ENCODE data around the gene IQSEC3.

Gene IQSEC3

GRCh38 chr12:169528-170370, 103.2 kb downstream of the IQSEC3 start:
- DNase-seq (ENCODE audit: low read depth in 1 of 2, low spot score in 1 of 2): no peak
- in situ Hi-C loops (cut with HindIII; ENCODE audit: low pct_unique_long_range_greater_than_20kb, low sequenced_read_pairs): no loop called here
- TF ChIP-seq JUND (IDR thresholded peaks at IDR 0.05; ENCODE audit: low read depth): no peak

GRCh38 chr12:170371-171225, 104.0 kb downstream of the IQSEC3 start:
- no peak for TF ChIP-seq JUND (IDR thresholded peaks at IDR 0.05; ENCODE audit: low read depth)
- DNase-seq (ENCODE audit: low read depth in 1 of 2, low spot score in 1 of 2): no peak
- in situ Hi-C loops (cut with HindIII; ENCODE audit: low pct_unique_long_range_greater_than_20kb, low sequenced_read_pairs): no loop called here

GRCh38 chr12:171276-171675, 104.7 kb downstream of the IQSEC3 start:
- in situ Hi-C loops (cut with HindIII; ENCODE audit: low pct_unique_long_range_greater_than_20kb, low sequenced_read_pairs): no loop called here
- TF ChIP-seq JUND (IDR thresholded peaks at IDR 0.05; ENCODE audit: low read depth): no peak
- no peak for DNase-seq (ENCODE audit: low read depth in 1 of 2, low spot score in 1 of 2)

GRCh38 chr12:171743-172676, 105.4 kb downstream of the IQSEC3 start:
- in situ Hi-C loops (cut with HindIII; ENCODE audit: low pct_unique_long_range_greater_than_20kb, low sequenced_read_pairs): no loop called here
- DNase-seq (ENCODE audit: low read depth in 1 of 2, low spot score in 1 of 2): no peak
- no peak for TF ChIP-seq JUND (IDR thresholded peaks at IDR 0.05; ENCODE audit: low read depth)

- no peak for TF ChIP-seq JUND (IDR thresholded peaks at IDR 0.05; ENCODE audit: low read depth)
- no peak for DNase-seq (ENCODE audit: low read depth in 1 of 2, low spot score in 1 of 2)
- in situ Hi-C loops (cut with HindIII; ENCODE audit: low pct_unique_long_range_greater_than_20kb, low sequenced_read_pairs): no loop called here
Measured at GRCh38 chr12:172732-173161, 106.2 kb downstream of the IQSEC3 start.

GRCh38 chr12:174124-174523, 107.6 kb downstream of the IQSEC3 start:
- no peak for TF ChIP-seq JUND (IDR thresholded peaks at IDR 0.05; ENCODE audit: low read depth)
- no peak for DNase-seq (ENCODE audit: low read depth in 1 of 2, low spot score in 1 of 2)
- in situ Hi-C loops (cut with HindIII; ENCODE audit: low pct_unique_long_range_greater_than_20kb, low sequenced_read_pairs): no loop called here

GRCh38 chr12:174596-174995, 108.0 kb downstream of the IQSEC3 start:
- TF ChIP-seq JUND (IDR thresholded peaks at IDR 0.05; ENCODE audit: low read depth): no peak
- in situ Hi-C loops (cut with HindIII; ENCODE audit: low pct_unique_long_range_greater_than_20kb, low sequenced_read_pairs): no loop called here
- DNase-seq (ENCODE audit: low read depth in 1 of 2, low spot score in 1 of 2): no peak

GRCh38 chr12:175250-175649, 108.7 kb downstream of the IQSEC3 start:
- in situ Hi-C loops (cut with HindIII; ENCODE audit: low pct_unique_long_range_greater_than_20kb, low sequenced_read_pairs): no loop called here
- no peak for TF ChIP-seq JUND (IDR thresholded peaks at IDR 0.05; ENCODE audit: low read depth)
- no peak for DNase-seq (ENCODE audit: low read depth in 1 of 2, low spot score in 1 of 2)

GRCh38 chr12:175759-176158, 109.2 kb downstream of the IQSEC3 start:
- TF ChIP-seq JUND (IDR thresholded peaks at IDR 0.05; ENCODE audit: low read depth): no peak
- in situ Hi-C loops (cut with HindIII; ENCODE audit: low pct_unique_long_range_greater_than_20kb, low sequenced_read_pairs): no loop called here
- no peak for DNase-seq (ENCODE audit: low read depth in 1 of 2, low spot score in 1 of 2)

- in situ Hi-C loops (cut with HindIII; ENCODE audit: low pct_unique_long_range_greater_than_20kb, low sequenced_read_pairs): no loop called here
- TF ChIP-seq JUND (IDR thresholded peaks at IDR 0.05; ENCODE audit: low read depth): no peak
- no peak for DNase-seq (ENCODE audit: low read depth in 1 of 2, low spot score in 1 of 2)
Measured at GRCh38 chr12:176321-177181, 110.0 kb downstream of the IQSEC3 start.

- no peak for TF ChIP-seq JUND (IDR thresholded peaks at IDR 0.05; ENCODE audit: low read depth)
- no peak for DNase-seq (ENCODE audit: low read depth in 1 of 2, low spot score in 1 of 2)
- in situ Hi-C loops (cut with HindIII; ENCODE audit: low pct_unique_long_range_greater_than_20kb, low sequenced_read_pairs): no loop called here
Measured at GRCh38 chr12:177336-177979, 110.9 kb downstream of the IQSEC3 start.
